CD14-positive monocyte (primary cell): ENCODE measurements around the gene PLAAT3. TPM values are rescaled to one million over a fixed set of nuclear protein-coding genes. Genes with fewer than 3 reads are reported as not detected.
"Not testable (repeated sequence)": the region's sequence is repeated elsewhere in the genome, so short reads cannot be mapped to it uniquely, and the experiment has no call there.

ENCODE experiments used
- DNase-seq, 3 donors: peaks; one replicate each; pipeline ENCODE4 v3.0.0-alpha.2; 2011 to 2022
- H2AFZ ChIP-seq: 2 replicates; pipeline ENCODE4 v1.6.0; 2012; ENCODE audit warnings: mild to moderate bottlenecking, low read depth, low read length, inconsistent platforms; ENCODE audit not compliant: insufficient read depth, poor library complexity, severe bottlenecking
- H3K27ac ChIP-seq, 2 donors: 1 replicate in 1 of 2; 2 replicates in 1 of 2; pipeline ENCODE4 v1.5.1; 2012 to 2013; ENCODE audit warnings: low read length in 2 of 2, control low read depth in 1 of 2, inconsistent platforms in 1 of 2, low read depth in 1 of 2, mild to moderate bottlenecking in 1 of 2
- H3K27me3 ChIP-seq, 2 donors: one replicate each; pipeline versions ENCODE4 v1.6.0 to v1.6.1; 2011 to 2013; ENCODE audit warnings: low read length in 2 of 2; ENCODE audit not compliant: control insufficient read depth in 2 of 2, insufficient read depth in 2 of 2
- H3K36me3 ChIP-seq, 2 donors: replicated peaks in 1 of 2; 1 replicate in 1 of 2; 2 replicates in 1 of 2; pipeline versions ENCODE4 v1.5.1 to v1.6.1; 2012 to 2013; ENCODE audit warnings: low read length in 2 of 2, control low read depth in 1 of 2, inconsistent platforms in 1 of 2, mild to moderate bottlenecking in 1 of 2; ENCODE audit not compliant: insufficient read depth in 2 of 2, control insufficient read depth in 1 of 2
- H3K4me1 ChIP-seq, 2 donors: 1 replicate in 1 of 2; 2 replicates in 1 of 2; pipeline versions ENCODE4 v1.5.1 to v1.6.1; 2012 to 2013; ENCODE audit warnings: low read length in 2 of 2, control low read depth in 1 of 2, inconsistent platforms in 1 of 2, mild to moderate bottlenecking in 1 of 2, moderate library complexity in 1 of 2; ENCODE audit not compliant: insufficient read depth in 2 of 2, control insufficient read depth in 1 of 2
- H3K4me2 ChIP-seq: replicated peaks from 2 replicates; pipeline ENCODE3; 2012; ENCODE audit warnings: low read length, moderate library complexity, mild to moderate bottlenecking; ENCODE audit not compliant: poor library complexity, severe bottlenecking; ENCODE audit errors: extremely low read depth
- H3K4me3 ChIP-seq, 3 experiments: fragments of 200-600 bp in 1 of 3; sonication (generic) in 1 of 3; replicated peaks in 1 of 3; 1 replicate in 2 of 3; 2 replicates in 1 of 3; pipeline ENCODE4 v1.5.1; 2011 to 2013; ENCODE audit warnings: low read length in 3 of 3, mild to moderate bottlenecking in 3 of 3, control low read depth in 2 of 3, low read depth in 2 of 3, inconsistent platforms in 1 of 3, moderate library complexity in 1 of 3
- H3K79me2 ChIP-seq: 2 replicates; pipeline ENCODE4 v1.6.0; 2012; ENCODE audit warnings: mild to moderate bottlenecking, control low read depth, inconsistent platforms, low read length, moderate library complexity; ENCODE audit not compliant: insufficient read depth
- H3K9ac ChIP-seq: 2 replicates; pipeline ENCODE4 v1.6.0; 2017; ENCODE audit warnings: low read length, mild to moderate bottlenecking; ENCODE audit not compliant: insufficient read depth, poor library complexity, severe bottlenecking
- H3K9me3 ChIP-seq, 2 donors: replicated peaks in 1 of 2; 1 replicate in 1 of 2; 2 replicates in 1 of 2; pipeline versions ENCODE4 v1.5.1 to v1.6.1; 2012 to 2013; ENCODE audit warnings: low read length in 2 of 2, control low read depth in 1 of 2; ENCODE audit not compliant: control insufficient read depth in 1 of 2, insufficient read depth in 1 of 2
- H4K20me1 ChIP-seq: 2 replicates; pipeline ENCODE4 v1.6.0; 2012; ENCODE audit warnings: mild to moderate bottlenecking, low read length, control low read depth, moderate library complexity; ENCODE audit not compliant: insufficient read depth
- H3K27ac Mint-ChIP-seq, 7 donors: one replicate each; pipeline ENCODE4 v1.8.0; 2020; ENCODE audit warnings: mild to moderate bottlenecking in 7 of 7, mixed read lengths in 7 of 7, moderate library complexity in 6 of 7, inconsistent platforms in 2 of 7
- H3K27me3 Mint-ChIP-seq, 3 donors: one replicate each; pipeline ENCODE4 v1.8.0; 2021 to 2022; ENCODE audit warnings: low read depth in 3 of 3, mild to moderate bottlenecking in 3 of 3, mixed read lengths in 3 of 3, moderate library complexity in 3 of 3, inconsistent platforms in 1 of 3
- H3K36me3 Mint-ChIP-seq, 2 donors: one replicate each; pipeline ENCODE4 v1.8.0; 2020; ENCODE audit warnings: mixed read lengths in 2 of 2, inconsistent platforms in 1 of 2, mild to moderate bottlenecking in 1 of 2
- H3K4me1 Mint-ChIP-seq: one replicate; pipeline ENCODE4 v1.8.0; 2020; ENCODE audit warnings: mild to moderate bottlenecking, mixed read lengths
- H3K4me3 Mint-ChIP-seq, 2 donors: one replicate each; pipeline ENCODE4 v1.8.0; 2020; ENCODE audit warnings: mild to moderate bottlenecking in 2 of 2, mixed read lengths in 2 of 2, moderate library complexity in 1 of 2
- H3K9me3 Mint-ChIP-seq, 7 donors: one replicate each; pipeline ENCODE4 v1.8.0; 2020 to 2022; ENCODE audit warnings: mixed read lengths in 7 of 7, mild to moderate bottlenecking in 6 of 7, moderate library complexity in 6 of 7, inconsistent platforms in 2 of 7
- WGBS: methylation state at CpG from one replicate; pipeline ENCODE4 v1.1.5; 2013; ENCODE audit warnings: missing lambda C conversion rate; ENCODE audit not compliant: insufficient coverage; 5-methylcytosine and 5-hydroxymethylcytosine counted together
- intact Hi-C, 2 donors: fragments of 100-400 bp; cut with micrococcal nuclease; formaldehyde crosslinking; loops; one replicate each; pipeline versions ENCODE4 v1.15.0 to v1.15.1; 2023
- polyA plus RNA-seq, 3 donors: library from polyadenylated mRNA; depleted of rRNA in 1 of 3; unstranded in 2 of 3; stranded (reverse) in 1 of 3; fragments of 300-500 nt in 2 of 3; fragments of >200 nt in 1 of 3; fragmentation: Illumina TruSeq in 2 of 3; gene quantifications; 1 replicate in 2 of 3; 2 replicates in 1 of 3; pipeline ENCODE4 v1.2.3, GENCODE V29; 2012 to 2021
- TF ChIP-seq, protein P1 (sequence below): fragments of 200-600 bp; IDR thresholded peaks from one replicate; pipeline ENCODE4 v1.8.0; 2022; ENCODE audit warnings: antibody characterized with exemption, mild to moderate bottlenecking

PLAAT3 gene
- polyA plus RNA-seq, 3 donors, result 20.2 to 67.3 (median 34.2) TPM

DNA sequence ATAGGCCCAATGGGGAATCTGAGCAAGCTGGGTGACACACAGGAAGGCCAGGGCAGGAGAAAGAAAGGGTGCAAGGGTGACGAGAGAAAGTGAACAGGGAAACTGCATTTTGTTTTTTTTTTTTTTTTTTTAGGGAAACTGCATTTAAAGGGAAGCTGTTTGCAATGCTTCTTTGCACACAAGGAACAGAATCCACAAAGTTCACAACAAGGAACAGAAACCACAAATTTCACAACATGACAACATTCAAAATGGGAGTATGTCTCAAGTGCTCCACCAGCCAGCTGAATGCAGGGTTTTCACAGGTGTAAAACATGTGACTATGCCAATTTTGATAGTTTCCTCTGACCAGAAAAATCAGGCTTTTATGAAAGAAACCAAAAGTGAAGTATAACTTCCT lies 6.8 kb upstream of the PLAAT3 start:
- peaks cover 0 to 2% (median 0%) of the 10 kb centered on the region in 7 donors for H3K9me3 Mint-ChIP-seq
- H3K36me3 ChIP-seq, result no peaks in the 10 kb centered on the region
- peak overlapping the region; percentile 73 to 83 for H3K27ac ChIP-seq
- peak overlapping the region in 1 of 2 donors; percentile 73 for H3K4me3 Mint-ChIP-seq
- no CpG with 5 or more reads among the region's 1 CpG for WGBS
- intact Hi-C loops, result loop anchor here (5.0 to 10.0 kb wide), 3 partner anchors 49 to 116 kb away; partner anchors contain the start of gene LGALS12 (in 1 of the 2)
- H3K27me3 ChIP-seq, result no peaks in the 10 kb centered on the region
- DNase-seq, result peak; percentile 80 to 92 (median 92)
- TF ChIP-seq, protein P1, sequence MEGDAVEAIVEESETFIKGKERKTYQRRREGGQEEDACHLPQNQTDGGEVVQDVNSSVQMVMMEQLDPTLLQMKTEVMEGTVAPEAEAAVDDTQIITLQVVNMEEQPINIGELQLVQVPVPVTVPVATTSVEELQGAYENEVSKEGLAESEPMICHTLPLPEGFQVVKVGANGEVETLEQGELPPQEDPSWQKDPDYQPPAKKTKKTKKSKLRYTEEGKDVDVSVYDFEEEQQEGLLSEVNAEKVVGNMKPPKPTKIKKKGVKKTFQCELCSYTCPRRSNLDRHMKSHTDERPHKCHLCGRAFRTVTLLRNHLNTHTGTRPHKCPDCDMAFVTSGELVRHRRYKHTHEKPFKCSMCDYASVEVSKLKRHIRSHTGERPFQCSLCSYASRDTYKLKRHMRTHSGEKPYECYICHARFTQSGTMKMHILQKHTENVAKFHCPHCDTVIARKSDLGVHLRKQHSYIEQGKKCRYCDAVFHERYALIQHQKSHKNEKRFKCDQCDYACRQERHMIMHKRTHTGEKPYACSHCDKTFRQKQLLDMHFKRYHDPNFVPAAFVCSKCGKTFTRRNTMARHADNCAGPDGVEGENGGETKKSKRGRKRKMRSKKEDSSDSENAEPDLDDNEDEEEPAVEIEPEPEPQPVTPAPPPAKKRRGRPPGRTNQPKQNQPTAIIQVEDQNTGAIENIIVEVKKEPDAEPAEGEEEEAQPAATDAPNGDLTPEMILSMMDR, result no peak
- peak overlapping the region in 1 of 3 experiments; percentile 34 for H3K4me3 ChIP-seq
- H3K27me3 Mint-ChIP-seq, result peaks cover 0 to 3% (median 2%) of the 10 kb centered on the region in 3 donors
- peaks cover 30 to 72% of the 10 kb centered on the region in 2 donors for H3K4me1 ChIP-seq
- peak overlapping the region; percentile 90 to 99 (median 96) for H3K27ac Mint-ChIP-seq
- H3K9me3 ChIP-seq, result no peaks in the 10 kb centered on the region
- H3K4me1 Mint-ChIP-seq, result peaks cover 46% of the 10 kb centered on the region
- no peak overlapping the region for H3K9ac ChIP-seq
- peaks cover 0 to 1% of the 10 kb centered on the region in 2 donors for H3K36me3 Mint-ChIP-seq
- no peaks in the 10 kb centered on the region for H4K20me1 ChIP-seq
- no peak overlapping the region for H2AFZ ChIP-seq
- no peaks in the 10 kb centered on the region for H3K79me2 ChIP-seq
- H3K4me2 ChIP-seq, result peak overlapping the region; percentile 35

GRCh38 chr11:63619967-63620366 lies 5.7 kb upstream of the PLAAT3 start:
- H3K9me3 Mint-ChIP-seq, result peaks cover 0 to 2% (median 0%) of the 10 kb centered on the region in 7 donors

GRCh38 chr11:63617686-63618085 lies 3.5 kb upstream of the PLAAT3 start:
- Mint-ChIP-seq H3K4me1 (peaks cover 45% of the 10 kb centered on the region), H3K27ac (peak overlapping the region in 4 of 7 donors; percentile 91 to 97 (median 94)), H3K9me3 (peaks cover 0 to 11% (median 0%) of the 10 kb centered on the region in 7 donors), H3K27me3 (peaks cover 9 to 21% (median 16%) of the 10 kb centered on the region in 3 donors)
- intact Hi-C loops, H3K36me3 Mint-ChIP-seq, H3K79me2 ChIP-seq, H3K4me3 Mint-ChIP-seq, DNase-seq, H4K20me1 ChIP-seq, H3K4me3 ChIP-seq, H3K9me3 ChIP-seq, H2AFZ ChIP-seq, H3K9ac ChIP-seq, H3K36me3 ChIP-seq: not testable (repeated sequence)
- peaks cover 0 to 18% of the 10 kb centered on the region in 2 donors for H3K27me3 ChIP-seq
- peak overlapping the region in 1 of 2 donors; percentile 66 for H3K27ac ChIP-seq
- peak overlapping the region; percentile 11 for H3K4me2 ChIP-seq
- peaks cover 42 to 90% of the 10 kb centered on the region in 2 donors for H3K4me1 ChIP-seq
- 100% methylated on average over 2 of the region's 5 CpGs for WGBS

More at GRCh38 chr11:63619967-63620366, 5.7 kb upstream of the PLAAT3 start:
- Histone ChIP-seq H3K27ac (peak overlapping the region; percentile 73 to 83), H3K27me3 (no peaks in the 10 kb centered on the region), H3K79me2 (no peaks in the 10 kb centered on the region), H3K4me3 (peak overlapping the region in 1 of 3 experiments; percentile 34), H3K9me3 (no peaks in the 10 kb centered on the region), H3K4me2 (peak overlapping the region; percentile 9), H2AFZ (peak overlapping the region; percentile 39), H3K9ac (no peak overlapping the region), H4K20me1 (no peaks in the 10 kb centered on the region), H3K4me1 (peaks cover 30 to 71% of the 10 kb centered on the region in 2 donors), H3K36me3 (no peaks in the 10 kb centered on the region)
- TF ChIP-seq, protein P1, result no peak
- WGBS, result 57% methylated on average over 3 of the region's 6 CpGs
- Mint-ChIP-seq H3K27ac (peak overlapping the region; percentile 90 to 99 (median 96)), H3K4me3 (peak overlapping the region in 1 of 2 donors; percentile 73), H3K4me1 (peaks cover 42% of the 10 kb centered on the region), H3K36me3 (no peaks in the 10 kb centered on the region), H3K27me3 (peaks cover 0 to 3% (median 0%) of the 10 kb centered on the region in 3 donors)
- no peak for DNase-seq
- intact Hi-C loops, result loop anchor here (5.0 to 10.0 kb wide), 3 partner anchors 48 to 115 kb away; partner anchors contain the start of gene LGALS12 (in 1 of the 2)
